ENCODE results near the gene OR10A2.
"Not testable (repeated sequence)": the region's sequence is repeated elsewhere in the genome, so short reads cannot be mapped to it uniquely, and the experiment has no call there.

The OR10A2 gene

GRCh38 chr11:6900327-6900999 lies 37.6 kb downstream of the OR10A2 start:
- no peak overlapping the region for H3K27ac ChIP-seq
- no peak overlapping the region for H3K9ac ChIP-seq
- no peaks in the 10 kb centered on the region for H3K9me3 ChIP-seq (ENCODE audit: control insufficient read depth, low read length)
- H3K36me3 ChIP-seq (ENCODE audit: control insufficient read depth, insufficient read depth, low read length): no peaks in the 10 kb centered on the region
- H3K27me3 ChIP-seq (ENCODE audit: control insufficient read depth, insufficient read depth, low read length): no peaks in the 10 kb centered on the region
- no peak overlapping the region for H3K4me2 ChIP-seq (ENCODE audit: low read length)
- no peak overlapping the region for H2AFZ ChIP-seq
- H3K79me2 ChIP-seq: no peaks in the 10 kb centered on the region
- no peaks in the 10 kb centered on the region for H3K4me1 ChIP-seq
- TF ChIP-seq CTCF (IDR thresholded peaks at IDR 0.05): no peak
- H3K4me3 ChIP-seq (ENCODE audit: low read depth, low read length): no peak overlapping the region

DNA sequence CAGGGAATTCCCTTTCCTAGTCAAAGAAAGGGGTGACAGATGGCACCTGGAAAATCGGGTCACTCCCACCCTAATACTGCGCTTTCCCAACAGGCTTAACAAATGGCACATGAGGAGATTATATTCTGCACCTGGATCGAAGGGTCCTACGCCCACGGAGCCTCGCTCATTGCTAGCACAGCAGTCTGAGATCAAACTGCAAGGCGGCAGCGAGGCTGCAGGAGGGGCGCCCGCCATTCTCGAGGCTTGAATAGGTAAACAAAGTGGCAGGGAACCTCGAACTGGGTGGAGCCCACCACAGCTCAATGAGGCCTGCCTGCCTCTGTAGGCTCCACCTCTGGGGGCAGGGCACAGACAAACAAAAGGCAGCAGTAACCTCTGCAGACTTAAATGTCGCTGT lies 41.9 kb downstream of the OR10A2 start:
- H2AFZ ChIP-seq; H3K36me3 ChIP-seq (ENCODE audit: control insufficient read depth, insufficient read depth, low read length); H3K27ac ChIP-seq; H3K9me3 ChIP-seq (ENCODE audit: control insufficient read depth, low read length); H3K27me3 ChIP-seq (ENCODE audit: control insufficient read depth, insufficient read depth, low read length); H3K9ac ChIP-seq; H3K4me3 ChIP-seq (ENCODE audit: low read depth, low read length); H3K4me1 ChIP-seq; H3K79me2 ChIP-seq; H3K4me2 ChIP-seq (ENCODE audit: low read length): not testable (repeated sequence)

DNA sequence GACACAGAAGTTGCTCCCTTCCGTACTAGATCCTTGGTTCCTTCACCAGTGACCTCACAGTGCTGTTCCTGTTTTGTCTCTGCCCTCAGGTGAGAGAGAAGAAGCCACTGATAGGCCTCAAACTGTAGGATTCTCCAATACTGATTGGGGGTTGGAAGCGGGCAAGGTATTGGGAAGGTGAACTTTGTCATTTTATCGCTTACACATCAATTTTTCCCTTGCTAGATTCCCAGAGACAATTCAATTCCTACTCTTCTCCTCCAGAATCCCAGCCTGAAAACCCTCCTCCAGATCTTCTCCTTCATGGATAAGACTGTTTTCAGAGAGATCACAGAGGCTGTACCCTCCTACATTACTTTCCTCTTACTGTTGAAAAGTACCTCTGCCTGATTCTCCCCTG lies 48.5 kb downstream of the OR10A2 start:
- Histone ChIP-seq H3K9me3 (ENCODE audit: control insufficient read depth, low read length) (no peaks in the 10 kb centered on the region), H2AFZ (no peak overlapping the region), H3K79me2 (no peaks in the 10 kb centered on the region), H3K36me3 (ENCODE audit: control insufficient read depth, insufficient read depth, low read length) (no peaks in the 10 kb centered on the region), H3K9ac (no peak overlapping the region), H3K4me3 (ENCODE audit: low read depth, low read length) (no peak overlapping the region), H3K27me3 (ENCODE audit: control insufficient read depth, insufficient read depth, low read length) (no peaks in the 10 kb centered on the region), H3K4me2 (ENCODE audit: low read length) (no peak overlapping the region), H3K4me1 (no peaks in the 10 kb centered on the region), H3K27ac (no peak overlapping the region)
- no peak for TF ChIP-seq CTCF (IDR thresholded peaks at IDR 0.05)

GRCh38 chr11:6911948-6912347 lies 49.1 kb downstream of the OR10A2 start:
- H2AFZ ChIP-seq: no peak overlapping the region
- no peaks in the 10 kb centered on the region for H3K36me3 ChIP-seq (ENCODE audit: control insufficient read depth, insufficient read depth, low read length)
- no peak for TF ChIP-seq CTCF (IDR thresholded peaks at IDR 0.05)
- no peaks in the 10 kb centered on the region for H3K4me1 ChIP-seq
- H3K27ac ChIP-seq: no peak overlapping the region
- H3K79me2 ChIP-seq: no peaks in the 10 kb centered on the region
- no peak overlapping the region for H3K9ac ChIP-seq
- no peak overlapping the region for H3K4me3 ChIP-seq (ENCODE audit: low read depth, low read length)
- no peak overlapping the region for H3K4me2 ChIP-seq (ENCODE audit: low read length)
- no peaks in the 10 kb centered on the region for H3K27me3 ChIP-seq (ENCODE audit: control insufficient read depth, insufficient read depth, low read length)
- no peaks in the 10 kb centered on the region for H3K9me3 ChIP-seq (ENCODE audit: control insufficient read depth, low read length)

DNA sequence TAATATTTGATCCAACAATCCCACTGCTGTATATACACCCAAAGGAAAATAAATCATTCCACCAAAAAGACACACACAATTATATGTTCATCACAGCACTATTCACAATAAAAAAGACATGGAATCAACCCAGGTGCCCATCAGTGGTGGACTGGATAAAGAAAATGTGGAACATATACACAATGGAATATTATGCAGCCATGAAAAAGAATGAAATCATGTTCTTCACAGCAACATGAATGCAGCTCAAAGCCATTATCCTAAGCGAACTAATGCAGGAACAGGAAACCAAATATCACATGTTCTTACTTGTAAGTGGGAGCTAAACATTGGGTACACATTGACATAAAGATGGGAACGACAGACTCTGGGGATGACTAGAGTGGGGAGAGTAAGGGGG lies 56.8 kb downstream of the OR10A2 start:
- no peak for TF ChIP-seq CTCF (IDR thresholded peaks at IDR 0.05)
- Histone ChIP-seq H3K27me3 (ENCODE audit: control insufficient read depth, insufficient read depth, low read length) (no peaks in the 10 kb centered on the region), H3K79me2 (no peaks in the 10 kb centered on the region), H2AFZ (no peak overlapping the region), H3K9me3 (ENCODE audit: control insufficient read depth, low read length) (no peaks in the 10 kb centered on the region), H3K36me3 (ENCODE audit: control insufficient read depth, insufficient read depth, low read length) (no peaks in the 10 kb centered on the region), H3K27ac (no peak overlapping the region), H3K9ac (no peak overlapping the region), H3K4me2 (ENCODE audit: low read length) (no peak overlapping the region), H3K4me1 (no peaks in the 10 kb centered on the region), H3K4me3 (ENCODE audit: low read depth, low read length) (no peak overlapping the region)

All from parathyroid adenoma (tissue), 2 donors.